GM23248 (cell line): ENCODE results near the gene E2F4.

Experiments used
- EZH2 ChIP-seq: fragments of 200-600 bp; sonication (generic); IDR thresholded peaks from 2 replicates; pipeline ENCODE4 v1.6.1; 2018; ENCODE audit warnings: antibody characterized with exemption, mild to moderate bottlenecking; ENCODE audit not compliant: insufficient read depth, poor library complexity, severe bottlenecking
- EZH2phosphoT487 ChIP-seq: fragments of 200-600 bp; sonication (generic); IDR thresholded peaks from 2 replicates; pipeline ENCODE4 v1.6.1; 2018; ENCODE audit warnings: antibody characterized with exemption, moderate library complexity, mild to moderate bottlenecking, low read depth; ENCODE audit not compliant: insufficient read depth

GRCh38 chr16:67210069-67210937 lies 18.3 kb downstream of the E2F4 start:
- no peak for TF ChIP-seq EZH2
- no peak for TF ChIP-seq EZH2phosphoT487
